Neural cell (in vitro differentiated cells): ENCODE measurements around the gene RWDD4. TPM values are rescaled to one million over a fixed set of nuclear protein-coding genes. Genes with fewer than 3 reads are reported as not detected.

Experiments
- H2AFZ ChIP-seq: fragments of 200-600, 300-800 bp; sonication (generic), shearing (Covaris generic); 2 replicates; pipeline ENCODE4 v1.6.0; 2014; ENCODE audit warnings: low read depth, mild to moderate bottlenecking, antibody characterized with exemption, low read length, moderate library complexity
- H3F3A ChIP-seq: fragments of 200-600 bp; shearing (Covaris generic); 2 replicates; pipeline ENCODE4 v1.6.1; 2016; ENCODE audit warnings: mild to moderate bottlenecking, moderate library complexity, mixed read lengths, antibody characterized with exemption, low read length; ENCODE audit not compliant: insufficient read depth, poor library complexity, severe bottlenecking
- H3K27ac ChIP-seq: fragments of 200-600, 300-800 bp; sonication (generic), shearing (Covaris generic); 2 replicates; pipeline ENCODE4 v1.5.1; 2014; ENCODE audit warnings: mild to moderate bottlenecking, low read length, moderate library complexity
- H3K27me3 ChIP-seq: fragments of 300-800, 200-600 bp; sonication (generic), shearing (Covaris generic); 2 replicates; pipeline ENCODE4 v1.6.0; 2014; ENCODE audit warnings: mild to moderate bottlenecking, low read depth, low read length, moderate library complexity; ENCODE audit not compliant: insufficient read depth
- H3K36me3 ChIP-seq: fragments of 300-800, 200-600 bp; sonication (generic), shearing (Covaris generic); 2 replicates; pipeline ENCODE4 v1.5.1; 2014; ENCODE audit warnings: mild to moderate bottlenecking, antibody characterized with exemption, low read length, moderate library complexity; ENCODE audit not compliant: insufficient read depth
- H3K4me2 ChIP-seq: fragments of 300-800, 200-600 bp; sonication (generic), shearing (Covaris generic); 2 replicates; pipeline ENCODE4 v1.6.0; 2014; ENCODE audit warnings: mild to moderate bottlenecking, low read length
- H3K4me3 ChIP-seq: fragments of 300-800, 200-600 bp; sonication (generic), shearing (Covaris generic); 2 replicates; pipeline ENCODE4 v1.5.1; 2014; ENCODE audit warnings: mild to moderate bottlenecking, low read length, moderate library complexity
- H3K79me2 ChIP-seq: fragments of 200-600 bp; shearing (Covaris generic); replicated peaks from 2 replicates; pipeline ENCODE4 v1.6.0; 2014; ENCODE audit warnings: mild to moderate bottlenecking, low read length, moderate library complexity; ENCODE audit not compliant: insufficient read depth
- H3K9ac ChIP-seq: fragments of 300-800, 200-600 bp; sonication (generic), shearing (Covaris generic); 2 replicates; pipeline ENCODE4 v1.6.1; 2016; ENCODE audit warnings: mild to moderate bottlenecking, low read length, mixed read lengths
- H3K9me2 ChIP-seq: fragments of 200-600 bp; shearing (Covaris generic); 2 replicates; pipeline ENCODE4 v1.6.1; 2016; ENCODE audit warnings: mild to moderate bottlenecking, low read length, mixed read lengths; ENCODE audit not compliant: insufficient read depth
- H3K9me3 ChIP-seq: fragments of 200-600, 300-800 bp; sonication (generic), shearing (Covaris generic); 2 replicates; pipeline ENCODE4 v1.6.1; 2016; ENCODE audit warnings: mild to moderate bottlenecking, mixed run types, low read length, moderate library complexity, mixed read lengths
- H4K20me1 ChIP-seq: fragments of 200-600 bp; shearing (Covaris generic); 2 replicates; pipeline ENCODE4 v1.6.1; 2016; ENCODE audit warnings: mild to moderate bottlenecking, mixed run types; ENCODE audit not compliant: insufficient read depth
- CTCF ChIP-seq: fragments of 450-650 bp; IDR thresholded peaks from 2 replicates; pipeline ENCODE4 v1.5.1; 2014; ENCODE audit warnings: antibody characterized with exemption, mild to moderate bottlenecking, moderate library complexity; ENCODE audit not compliant: poor library complexity, severe bottlenecking
- EP300 ChIP-seq: fragments of 450-650 bp; conservative IDR thresholded peaks from 2 replicates; pipeline ENCODE4 v1.6.1; 2014; ENCODE audit warnings: antibody characterized with exemption, mild to moderate bottlenecking, moderate library complexity; ENCODE audit not compliant: poor library complexity, severe bottlenecking
- EZH2 ChIP-seq: fragments of 200-600, 300-800 bp; shearing (Covaris generic), sonication (generic); IDR thresholded peaks from 2 replicates; pipeline ENCODE4 v1.6.1; 2014; ENCODE audit warnings: antibody characterized with exemption, low read length, borderline replicate concordance, mild to moderate bottlenecking; ENCODE audit not compliant: insufficient read depth, poor library complexity, severe bottlenecking
- MXI1 ChIP-seq: fragments of 450-650 bp; conservative IDR thresholded peaks from 2 replicates; pipeline ENCODE4 v1.6.1; 2014; ENCODE audit warnings: antibody characterized with exemption, mild to moderate bottlenecking; ENCODE audit not compliant: poor library complexity, severe bottlenecking
- POLR2AphosphoS5 ChIP-seq: IDR thresholded peaks from 2 replicates; pipeline ENCODE4 v1.6.1; 2012
- RAD21 ChIP-seq: fragments of 450-650 bp; conservative IDR thresholded peaks from 2 replicates; pipeline ENCODE4 v1.6.1; 2014; ENCODE audit warnings: antibody characterized with exemption, mild to moderate bottlenecking, moderate library complexity
- REST ChIP-seq: IDR thresholded peaks from 2 replicates; pipeline ENCODE4 v1.6.1; 2012; ENCODE audit warnings: borderline replicate concordance
- SMC3 ChIP-seq: fragments of 450-650 bp; conservative IDR thresholded peaks from 2 replicates; pipeline ENCODE4 v1.6.1; 2014; ENCODE audit warnings: antibody characterized with exemption, mild to moderate bottlenecking, moderate library complexity; ENCODE audit not compliant: poor library complexity
- TAF1 ChIP-seq: IDR thresholded peaks from 2 replicates; pipeline ENCODE4 v1.6.1; 2012; ENCODE audit warnings: low read depth
- polyA plus RNA-seq: library from polyadenylated mRNA; depleted of rRNA; stranded (reverse); fragments of >200 nt; gene quantifications from 2 replicates; pipeline ENCODE4 v1.2.3, GENCODE V29; 2014

Gene RWDD4
- polyA plus RNA-seq, 1 donor from 2014 or later, result 68.2 TPM

GRCh38 chr4:183691897-183692296 is 32.9 kb upstream of the RWDD4 start:
- Histone ChIP-seq H3K9ac (no peak overlapping the region), H3K9me2 (no peaks in the 10 kb centered on the region)
- TF ChIP-seq EZH2, result no peak
- no peak for TF ChIP-seq MXI1

GRCh38 chr4:183691006-183691405 is 32.0 kb upstream of the RWDD4 start:
- Histone ChIP-seq H2AFZ (no peak overlapping the region), H3K9ac (no peak overlapping the region), H3K4me2 (no peak overlapping the region), H3K4me3 (no peak overlapping the region), H3F3A (no peaks in the 10 kb centered on the region), H4K20me1 (no peaks in the 10 kb centered on the region), H3K79me2 (no peaks in the 10 kb centered on the region), H3K36me3 (peaks cover 11% of the 10 kb centered on the region), H3K9me2 (no peaks in the 10 kb centered on the region), H3K27ac (no peak overlapping the region), H3K27me3 (no peaks in the 10 kb centered on the region), H3K9me3 (no peaks in the 10 kb centered on the region)
- TF ChIP-seq TAF1 (no peak), MXI1 (no peak), CTCF (no peak)

More at GRCh38 chr4:183691897-183692296, 32.9 kb upstream of the RWDD4 start:
- Histone ChIP-seq H2AFZ (no peak overlapping the region), H3K36me3 (peaks cover 11% of the 10 kb centered on the region), H3K4me3 (no peak overlapping the region), H3K9me3 (no peaks in the 10 kb centered on the region), H3F3A (no peaks in the 10 kb centered on the region), H4K20me1 (no peaks in the 10 kb centered on the region), H3K27me3 (no peaks in the 10 kb centered on the region), H3K79me2 (no peaks in the 10 kb centered on the region), H3K4me2 (no peak overlapping the region), H3K27ac (no peak overlapping the region)

- Histone ChIP-seq H3K79me2 (no peaks in the 10 kb centered on the region), H3K36me3 (peaks cover 13% of the 10 kb centered on the region), H3K9ac (no peak overlapping the region), H3F3A (no peaks in the 10 kb centered on the region), H4K20me1 (no peaks in the 10 kb centered on the region), H2AFZ (no peak overlapping the region), H3K4me2 (no peak overlapping the region), H3K4me3 (no peak overlapping the region), H3K27ac (no peak overlapping the region), H3K27me3 (no peaks in the 10 kb centered on the region), H3K9me2 (no peaks in the 10 kb centered on the region), H3K9me3 (no peaks in the 10 kb centered on the region)
- TF ChIP-seq POLR2AphosphoS5 (no peak), TAF1 (no peak), CTCF (no peak), RAD21 (no peak), EZH2 (no peak), SMC3 (no peak), REST (no peak), EP300 (no peak)
Observed at GRCh38 chr4:183688216-183688615, 29.2 kb upstream of the RWDD4 start.
